Superior temporal gyrus (tissue), 1 donor: ENCODE data around the gene POLR3H.

Experiments
- DNase-seq: peaks from one replicate; pipeline ENCODE4 v3.0.0-alpha.2; 2016; ENCODE audit errors: extremely low spot score

Gene POLR3H

DNA sequence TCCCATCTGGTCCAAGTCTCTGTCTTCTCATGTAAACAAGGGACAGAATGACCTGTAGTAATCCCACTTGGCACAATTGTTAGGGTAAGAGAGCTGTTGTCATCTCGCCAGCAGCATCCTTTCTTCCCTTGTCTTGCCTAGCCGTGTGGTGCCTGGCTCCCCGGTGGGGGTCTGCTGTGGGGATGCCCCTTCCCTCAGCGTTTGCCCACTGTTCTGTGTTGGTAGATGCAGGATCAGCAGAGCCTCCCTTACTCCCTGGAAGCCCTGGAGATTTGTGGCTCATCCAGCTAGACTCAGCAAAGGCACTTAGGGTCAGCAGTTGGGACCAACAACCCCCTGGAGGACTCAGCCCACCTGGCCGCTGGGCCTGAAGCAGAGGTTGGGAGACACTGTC lies 62.3 kb downstream of the POLR3H start:
- no peak for DNase-seq

DNA sequence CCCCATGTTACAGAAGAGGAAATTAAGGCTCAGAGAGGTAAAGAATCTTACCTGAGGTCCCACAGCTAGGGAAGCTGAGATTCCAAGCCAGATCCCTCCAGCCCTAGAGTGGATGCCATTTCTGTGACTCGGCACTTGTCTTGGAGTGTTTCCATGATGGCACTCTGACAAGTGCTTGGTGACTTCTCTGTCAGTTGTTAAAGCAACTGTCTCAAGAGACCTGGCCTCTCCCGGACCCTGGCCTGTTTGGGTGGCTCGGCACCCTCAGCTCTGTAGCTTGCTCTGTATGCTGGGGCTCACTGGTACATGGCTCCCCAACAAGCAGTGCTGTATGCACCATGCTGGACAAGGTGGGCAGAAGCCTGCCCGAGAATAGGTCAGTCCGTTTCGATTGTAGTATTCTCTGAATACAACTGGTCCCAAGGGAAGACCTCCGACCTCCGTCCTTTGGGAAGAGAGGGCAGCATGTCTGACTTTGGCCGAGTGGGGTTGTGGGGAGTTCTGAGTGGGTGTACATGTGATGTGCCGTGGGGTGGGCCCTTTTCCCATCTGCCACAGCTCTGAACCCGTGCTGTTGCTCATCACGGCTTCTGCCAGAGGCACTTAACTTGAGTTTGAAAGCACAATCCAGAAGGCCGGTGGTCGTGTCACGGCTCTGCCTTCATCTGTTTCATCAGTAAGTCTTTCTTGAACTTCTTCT lies 63.0 kb downstream of the POLR3H start:
- DNase-seq = no peak

DNA sequence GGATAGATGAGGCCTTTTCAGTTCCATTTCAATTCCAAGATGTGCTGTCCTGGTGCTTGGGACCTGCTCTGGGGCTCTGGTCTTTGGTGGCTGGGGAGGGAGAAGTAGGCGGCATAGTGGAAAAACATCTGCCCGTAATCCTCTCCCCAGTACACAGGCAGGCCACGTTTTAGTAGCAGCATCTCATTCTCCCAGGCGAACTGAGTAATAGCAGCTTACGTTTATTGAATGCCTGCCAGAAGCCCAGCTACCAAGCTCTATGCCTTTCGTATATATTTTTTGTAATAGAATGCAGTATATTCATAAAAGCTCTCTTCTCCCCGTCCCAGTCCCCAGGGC lies 63.9 kb downstream of the POLR3H start:
- no peak for DNase-seq

DNA sequence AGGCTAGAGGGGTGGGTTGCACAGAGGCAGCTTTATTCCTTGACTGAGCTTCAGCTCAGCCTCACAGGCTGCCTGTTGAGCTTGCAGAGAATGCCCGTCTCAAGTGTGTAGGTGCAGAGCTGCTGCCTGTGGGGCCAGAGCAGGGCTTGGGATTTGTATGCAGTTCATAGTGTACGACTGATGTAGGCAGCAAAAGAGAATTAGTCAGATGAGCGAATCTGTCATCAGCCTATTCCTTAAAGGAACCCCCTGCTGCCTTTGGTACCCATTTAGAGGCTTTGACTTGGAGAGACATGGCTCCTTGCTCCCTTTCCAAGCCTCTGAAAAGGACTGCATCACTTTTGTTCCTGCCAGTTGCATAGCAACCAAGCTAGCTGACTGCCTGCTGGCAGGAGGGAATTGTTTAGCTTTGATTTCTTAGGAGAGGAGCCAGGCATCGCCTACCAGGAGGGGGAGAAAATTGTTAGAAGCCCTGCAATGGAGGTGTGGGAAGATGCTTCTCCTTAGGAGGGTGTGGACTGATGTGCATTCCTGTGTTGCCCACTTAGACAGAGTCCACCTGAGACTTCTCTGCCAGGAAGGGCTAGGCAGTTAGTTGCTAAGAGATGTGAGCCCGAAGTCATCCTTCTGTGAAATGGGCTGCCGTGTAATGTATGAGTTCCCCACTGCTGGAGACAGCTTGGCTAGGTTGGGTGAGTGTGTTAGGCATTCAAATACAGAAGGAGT lies 64.4 kb downstream of the POLR3H start:
- peak; percentile 82 for DNase-seq

DNA sequence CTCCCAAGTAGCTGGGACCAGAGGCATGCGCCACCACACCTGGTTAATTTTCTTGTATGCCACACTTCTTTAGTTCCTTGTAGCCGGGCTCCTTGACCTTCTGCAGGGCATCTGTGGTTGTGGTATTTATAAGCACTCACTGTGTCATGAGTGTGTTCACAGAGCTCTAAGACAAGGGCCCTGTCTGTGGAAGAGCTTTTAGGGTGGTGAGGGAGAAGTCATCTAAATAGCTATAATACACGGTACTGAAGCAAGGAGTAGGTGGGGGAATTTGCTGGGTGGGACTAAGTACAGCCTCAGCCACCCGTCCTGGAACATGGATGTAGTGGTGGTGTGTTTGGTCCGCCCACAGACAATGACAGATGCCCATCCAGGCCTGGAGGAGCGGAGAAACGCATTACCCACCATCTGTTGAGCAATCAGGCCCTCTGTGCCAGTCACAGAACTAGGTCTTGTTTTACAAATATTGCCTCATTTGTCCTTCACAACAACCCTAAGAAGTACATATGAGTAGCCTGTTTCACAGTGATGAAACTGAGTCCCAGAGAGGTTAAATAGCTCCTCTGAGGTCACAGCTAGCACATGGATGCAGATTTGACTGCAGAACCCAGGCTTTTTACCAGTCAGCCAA lies 65.3 kb downstream of the POLR3H start:
- no peak for DNase-seq

DNA sequence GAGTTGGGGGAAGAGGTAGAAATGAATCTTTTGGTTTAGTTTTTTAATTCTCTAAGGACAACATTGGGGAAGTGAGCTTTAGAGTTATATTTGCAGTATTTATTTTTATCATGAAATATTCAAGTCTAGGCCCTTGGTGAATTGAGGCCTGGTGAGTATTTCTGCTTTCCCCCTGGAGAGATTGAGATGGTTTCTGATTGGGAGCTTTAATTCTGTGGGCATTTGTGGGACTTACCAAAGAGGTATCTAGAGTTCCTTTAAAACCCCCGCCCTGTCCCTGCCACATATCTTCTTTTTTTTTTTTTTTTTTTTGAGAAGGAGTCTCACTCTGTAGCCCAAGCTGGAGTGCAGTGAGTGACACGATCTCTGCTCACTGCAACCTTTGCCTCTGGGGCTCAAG lies 65.8 kb downstream of the POLR3H start:
- no peak for DNase-seq
